Measurements from ENCODE around the gene HS2ST1. TPM values are rescaled to one million over a fixed set of nuclear protein-coding genes. Genes with fewer than 3 reads are reported as not detected.

HS2ST1 gene
- total and polyA plus RNA-seq, 2 donors (not counting 1 experiment from before 2014, with no cell fraction given): 19.2 to 22.5 TPM

- Histone ChIP-seq H3K36me3 (ENCODE audit: control insufficient read depth, insufficient read depth, low read length) (no peaks in the 10 kb centered on the region), H3K79me2 (ENCODE audit: control insufficient read depth, insufficient read depth, low read length) (no peaks in the 10 kb centered on the region), H3K9me3 (ENCODE audit: control insufficient read depth, insufficient read depth, low read depth, low read length) (no peaks in the 10 kb centered on the region), H3K4me1 (ENCODE audit: control insufficient read depth, extremely low read depth, insufficient read depth, low read length) (no peaks in the 10 kb centered on the region), H2AFZ (ENCODE audit: low read length) (no peak overlapping the region), H3K9ac (ENCODE audit: insufficient read depth, low read length) (no peak overlapping the region), H3K27ac (ENCODE audit: insufficient read depth, low read length) (no peak overlapping the region), H4K20me1 (ENCODE audit: control insufficient read depth, extremely low read depth, insufficient read depth, low read length) (no peaks in the 10 kb centered on the region), H3K27me3 (ENCODE audit: control insufficient read depth, insufficient read depth, low read length) (no peaks in the 10 kb centered on the region), H3K4me3 (replicated peaks in 1 of 4; ENCODE audit: control extremely low read depth in 1 of 4, insufficient read depth in 1 of 4, low read depth in 3 of 4, low read length in 4 of 4) (no peak overlapping the region), H3K4me2 (ENCODE audit: extremely low read depth, insufficient read depth, low read length) (no peak overlapping the region)
- no peak for DNase-seq (ENCODE audit: low read depth in 2 of 2)
- no peak for TF ChIP-seq CTCF (conservative IDR thresholded peaks at IDR 0.05 in 1 of 2, IDR thresholded peaks at IDR 0.05 in 1 of 2; ENCODE audit: low read depth in 1 of 2, low read length in 2 of 2)
- no peak for TF ChIP-seq EZH2 (IDR thresholded peaks at IDR 0.05; ENCODE audit: low read length, missing control alignments)
Observed at GRCh38 chr1:87089823-87090222, 175.4 kb downstream of the HS2ST1 start.

GRCh38 chr1:87091425-87091824, 177.0 kb downstream of the HS2ST1 start:
- no peaks in the 10 kb centered on the region for H3K27me3 ChIP-seq (ENCODE audit: control insufficient read depth, insufficient read depth, low read length)
- TF ChIP-seq EZH2 (IDR thresholded peaks at IDR 0.05; ENCODE audit: low read length, missing control alignments): no peak
- TF ChIP-seq CTCF (conservative IDR thresholded peaks at IDR 0.05 in 1 of 2, IDR thresholded peaks at IDR 0.05 in 1 of 2; ENCODE audit: low read depth in 1 of 2, low read length in 2 of 2): no peak
- no peak overlapping the region for H3K27ac ChIP-seq (ENCODE audit: insufficient read depth, low read length)
- DNase-seq (ENCODE audit: low read depth in 2 of 2): no peak
- H2AFZ ChIP-seq (ENCODE audit: low read length): no peak overlapping the region
- H3K4me2 ChIP-seq (ENCODE audit: extremely low read depth, insufficient read depth, low read length): no peak overlapping the region
- no peaks in the 10 kb centered on the region for H3K36me3 ChIP-seq (ENCODE audit: control insufficient read depth, insufficient read depth, low read length)
- no peaks in the 10 kb centered on the region for H3K79me2 ChIP-seq (ENCODE audit: control insufficient read depth, insufficient read depth, low read length)
- H3K4me1 ChIP-seq (ENCODE audit: control insufficient read depth, extremely low read depth, insufficient read depth, low read length): no peaks in the 10 kb centered on the region
- H4K20me1 ChIP-seq (ENCODE audit: control insufficient read depth, extremely low read depth, insufficient read depth, low read length): no peaks in the 10 kb centered on the region
- H3K9ac ChIP-seq (ENCODE audit: insufficient read depth, low read length): no peak overlapping the region
- no peak overlapping the region for H3K4me3 ChIP-seq (replicated peaks in 1 of 4; ENCODE audit: control extremely low read depth in 1 of 4, insufficient read depth in 1 of 4, low read depth in 3 of 4, low read length in 4 of 4)
- no peaks in the 10 kb centered on the region for H3K9me3 ChIP-seq (ENCODE audit: control insufficient read depth, insufficient read depth, low read depth, low read length)

GRCh38 chr1:87092846-87093245, 178.4 kb downstream of the HS2ST1 start:
- Histone ChIP-seq H3K4me1 (ENCODE audit: control insufficient read depth, extremely low read depth, insufficient read depth, low read length) (no peaks in the 10 kb centered on the region), H4K20me1 (ENCODE audit: control insufficient read depth, extremely low read depth, insufficient read depth, low read length) (no peaks in the 10 kb centered on the region), H3K36me3 (ENCODE audit: control insufficient read depth, insufficient read depth, low read length) (no peaks in the 10 kb centered on the region), H3K4me2 (ENCODE audit: extremely low read depth, insufficient read depth, low read length) (no peak overlapping the region), H3K9me3 (ENCODE audit: control insufficient read depth, insufficient read depth, low read depth, low read length) (no peaks in the 10 kb centered on the region), H3K9ac (ENCODE audit: insufficient read depth, low read length) (no peak overlapping the region), H2AFZ (ENCODE audit: low read length) (no peak overlapping the region), H3K79me2 (ENCODE audit: control insufficient read depth, insufficient read depth, low read length) (no peaks in the 10 kb centered on the region), H3K27ac (ENCODE audit: insufficient read depth, low read length) (no peak overlapping the region), H3K4me3 (replicated peaks in 1 of 4; ENCODE audit: control extremely low read depth in 1 of 4, insufficient read depth in 1 of 4, low read depth in 3 of 4, low read length in 4 of 4) (no peak overlapping the region), H3K27me3 (ENCODE audit: control insufficient read depth, insufficient read depth, low read length) (no peaks in the 10 kb centered on the region)
- TF ChIP-seq CTCF (conservative IDR thresholded peaks at IDR 0.05 in 1 of 2, IDR thresholded peaks at IDR 0.05 in 1 of 2; ENCODE audit: low read depth in 1 of 2, low read length in 2 of 2) (no peak), EZH2 (IDR thresholded peaks at IDR 0.05; ENCODE audit: low read length, missing control alignments) (no peak)
- no peak for DNase-seq (ENCODE audit: low read depth in 2 of 2)
